Hematopoietic multipotent progenitor cell treated with erythropoietin and hydrocortisone succinate and interleukin-3 and kit ligand, for 4 days (in vitro differentiated cells): ENCODE results near the gene EVA1B.

ENCODE experiments used
- DNase-seq: peaks from one replicate; pipeline ENCODE4 v3.0.0-alpha.2; 2015

The EVA1B gene

GRCh38 chr1:36345353-36345752 is 21.9 kb upstream of the EVA1B start:
- no peak for DNase-seq

- DNase-seq = no peak
Measured at GRCh38 chr1:36344395-36344680, 20.9 kb upstream of the EVA1B start.

- DNase-seq = no peak
Measured at GRCh38 chr1:36343651-36344394, 20.4 kb upstream of the EVA1B start.

- DNase-seq = peak; percentile 75
Measured at GRCh38 chr1:36342426-36343185, 19.2 kb upstream of the EVA1B start.

GRCh38 chr1:36341626-36342320 is 18.3 kb upstream of the EVA1B start:
- DNase-seq = no peak

GRCh38 chr1:36339615-36340014 is 16.2 kb upstream of the EVA1B start:
- no peak for DNase-seq

- DNase-seq = no peak
Measured at GRCh38 chr1:36339215-36339614, 15.8 kb upstream of the EVA1B start.

GRCh38 chr1:36337830-36338229 is 14.4 kb upstream of the EVA1B start:
- DNase-seq = no peak

- DNase-seq = no peak
Measured at GRCh38 chr1:36330940-36331339, 7.5 kb upstream of the EVA1B start.

GRCh38 chr1:36329817-36330216 is 6.4 kb upstream of the EVA1B start:
- no peak for DNase-seq

- DNase-seq = peak; percentile 62
Measured at GRCh38 chr1:36328713-36329112, 5.3 kb upstream of the EVA1B start.

GRCh38 chr1:36328088-36328480 is 4.6 kb upstream of the EVA1B start:
- no peak for DNase-seq

GRCh38 chr1:36327421-36328087 is 4.1 kb upstream of the EVA1B start:
- DNase-seq = no peak

- DNase-seq = peak; percentile 65
Measured at GRCh38 chr1:36326499-36326898, 3.1 kb upstream of the EVA1B start.

GRCh38 chr1:36324353-36324703 is 883 bp upstream of the EVA1B start:
- DNase-seq = no peak

- peak; percentile 82 for DNase-seq
Measured at GRCh38 chr1:36322786-36323635, 434 bp downstream of the EVA1B start.

GRCh38 chr1:36322041-36322785 is 1.2 kb downstream of the EVA1B start:
- no peak for DNase-seq

- DNase-seq = peak; percentile 51
Measured at GRCh38 chr1:36321119-36321951, 2.1 kb downstream of the EVA1B start.

- DNase-seq = no peak
Measured at GRCh38 chr1:36320767-36321118, 2.7 kb downstream of the EVA1B start.

- DNase-seq = peak; percentile 67
Measured at GRCh38 chr1:36320291-36320761, 3.1 kb downstream of the EVA1B start.

GRCh38 chr1:36309397-36309796 is 14.0 kb downstream of the EVA1B start:
- no peak for DNase-seq
